Keratinocyte (primary cell): ENCODE results near the gene LRCH3. TPM values are rescaled to one million over a fixed set of nuclear protein-coding genes. Genes with fewer than 3 reads are reported as not detected.

ENCODE experiments used
- polyA plus RNA-seq, 5 experiments: library from polyadenylated mRNA; depleted of rRNA in 3 of 5; stranded (reverse) in 3 of 5; stranded (forward) in 1 of 5; unstranded in 1 of 5; fragments of >200 nt; gene quantifications; 1 replicate in 1 of 5; 2 replicates in 3 of 5; 3 replicates in 1 of 5; pipeline versions ENCODE4 v1.2.1 to v1.2.3, GENCODE V29; 2011 to 2012; ENCODE audit warnings: missing spikeins in 2 of 5, low read depth in 1 of 5, low replicate concordance in 1 of 5
- small RNA-seq, 3 experiments: library from RNA; depleted of rRNA; stranded (forward); fragments of <200 nt; gene quantifications; one replicate each; pipeline ENCODE3, GENCODE V24; 2012; ENCODE audit warnings: low read depth in 3 of 3, low replicate concordance in 1 of 3; ENCODE audit not compliant: insufficient read length in 3 of 3

The LRCH3 gene
- polyA plus RNA-seq, 1 donor (not counting 4 experiments of a cell fraction or from before 2014, with no cell fraction given), result 50.2 TPM

Small RNA genes within 50 kb of the gene (small RNA-seq; reads per million reads assigned to genes)
- gene RNU6-858P, result 0 reads per million in 3 experiments

Other genes starting within 250 kb of the LRCH3 start
- 29.2 to 30.8 TPM (median 30.2 TPM) in 3 replicates for gene BDH1, start 235.3 kb upstream of the LRCH3 start, polyA plus RNA-seq
- 8.1 to 15.4 TPM (median 8.9 TPM) in 3 replicates for gene RUBCN, start 54.4 kb upstream of the LRCH3 start, polyA plus RNA-seq
- 34.0 to 48.0 TPM (median 35.6 TPM) in 3 replicates for gene FYTTD1, start 41.4 kb upstream of the LRCH3 start, polyA plus RNA-seq
- 880 to 1,184 TPM (median 885 TPM) in 3 replicates for gene RPL35A, start 158.9 kb downstream of the LRCH3 start, polyA plus RNA-seq
- 5.0 to 5.5 TPM (median 5.2 TPM) in 3 replicates for gene LMLN, start 169.0 kb downstream of the LRCH3 start, polyA plus RNA-seq